ENCODE measurements around the gene BICD2.

Gene BICD2

DNA sequence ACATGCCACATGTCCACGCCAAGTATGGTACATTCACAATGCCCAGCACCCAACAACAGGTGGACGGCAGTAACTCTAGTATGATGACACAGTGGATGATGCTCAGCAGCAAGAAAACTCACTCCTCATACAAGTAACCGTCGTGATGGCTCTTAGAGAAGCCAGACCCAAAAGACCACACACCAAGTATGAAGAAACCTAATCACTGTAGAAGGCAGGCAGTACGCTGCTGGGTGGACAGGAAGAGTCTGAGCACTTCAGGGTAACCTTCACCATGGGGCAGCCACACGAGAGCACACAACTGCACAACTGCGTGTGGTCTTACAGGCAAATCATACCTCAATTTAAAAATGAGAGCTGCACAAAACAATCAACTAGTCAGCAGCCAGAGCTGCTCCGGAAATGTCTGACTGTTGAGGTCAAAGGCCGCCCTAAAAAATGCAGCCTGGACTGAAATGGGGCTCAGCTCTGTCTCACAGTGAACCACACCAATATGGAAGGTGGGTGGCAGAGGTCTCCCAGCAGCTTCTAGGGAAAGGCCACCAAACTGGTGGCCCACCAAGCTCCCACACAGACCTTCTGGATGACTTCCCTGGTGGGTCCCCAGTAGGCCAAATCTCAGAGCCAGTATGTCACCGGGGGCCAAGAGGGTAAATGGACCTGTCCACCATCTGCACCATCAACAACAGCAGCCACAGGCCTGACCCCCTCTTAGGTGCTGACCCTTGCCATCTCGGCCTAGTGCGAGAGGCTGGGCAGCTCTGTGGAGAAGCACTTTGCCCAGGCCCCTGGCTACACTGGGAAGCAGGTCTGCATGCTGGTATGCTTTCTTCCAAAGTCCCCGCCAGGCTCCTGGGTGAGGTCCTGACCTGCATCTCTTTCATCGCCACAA, 17.8 kb downstream of the BICD2 start:
- TF ChIP-seq, protein P1, sequence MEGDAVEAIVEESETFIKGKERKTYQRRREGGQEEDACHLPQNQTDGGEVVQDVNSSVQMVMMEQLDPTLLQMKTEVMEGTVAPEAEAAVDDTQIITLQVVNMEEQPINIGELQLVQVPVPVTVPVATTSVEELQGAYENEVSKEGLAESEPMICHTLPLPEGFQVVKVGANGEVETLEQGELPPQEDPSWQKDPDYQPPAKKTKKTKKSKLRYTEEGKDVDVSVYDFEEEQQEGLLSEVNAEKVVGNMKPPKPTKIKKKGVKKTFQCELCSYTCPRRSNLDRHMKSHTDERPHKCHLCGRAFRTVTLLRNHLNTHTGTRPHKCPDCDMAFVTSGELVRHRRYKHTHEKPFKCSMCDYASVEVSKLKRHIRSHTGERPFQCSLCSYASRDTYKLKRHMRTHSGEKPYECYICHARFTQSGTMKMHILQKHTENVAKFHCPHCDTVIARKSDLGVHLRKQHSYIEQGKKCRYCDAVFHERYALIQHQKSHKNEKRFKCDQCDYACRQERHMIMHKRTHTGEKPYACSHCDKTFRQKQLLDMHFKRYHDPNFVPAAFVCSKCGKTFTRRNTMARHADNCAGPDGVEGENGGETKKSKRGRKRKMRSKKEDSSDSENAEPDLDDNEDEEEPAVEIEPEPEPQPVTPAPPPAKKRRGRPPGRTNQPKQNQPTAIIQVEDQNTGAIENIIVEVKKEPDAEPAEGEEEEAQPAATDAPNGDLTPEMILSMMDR (conservative IDR thresholded peaks at IDR 0.05; ENCODE audit: low read depth, low read length): no peak
- no peak overlapping the region for H3K4me3 ChIP-seq (ENCODE audit: low read length)
- DNase-seq (ENCODE audit: low read depth): no peak

DNA sequence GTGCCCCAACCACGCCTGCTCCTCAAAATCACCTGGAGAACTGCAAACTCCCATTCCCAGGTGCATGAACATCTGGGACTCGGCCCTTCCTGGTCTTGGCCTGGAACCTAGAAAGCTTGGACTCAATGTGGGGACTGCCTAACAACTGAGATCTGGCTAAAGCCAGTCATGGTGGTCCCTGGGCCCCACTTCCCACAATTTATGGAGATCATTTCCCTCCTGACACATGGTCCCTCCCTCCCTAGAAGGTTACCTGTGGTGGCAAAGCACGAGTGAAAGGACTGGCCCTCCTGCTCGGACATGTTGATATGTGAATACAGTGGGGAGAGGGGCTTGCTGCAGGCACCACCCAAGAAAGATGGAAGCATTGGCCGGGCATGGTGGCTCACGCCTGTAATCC, 18.8 kb downstream of the BICD2 start:
- no peak for DNase-seq (ENCODE audit: low read depth)
- TF ChIP-seq, protein P1 (conservative IDR thresholded peaks at IDR 0.05; ENCODE audit: low read depth, low read length): no peak
- no peak overlapping the region for H3K4me3 ChIP-seq (ENCODE audit: low read length)

GRCh38 chr9:92745331-92745730, 19.3 kb downstream of the BICD2 start:
- TF ChIP-seq, protein P1 (conservative IDR thresholded peaks at IDR 0.05; ENCODE audit: low read depth, low read length): no peak
- H3K4me3 ChIP-seq (ENCODE audit: low read length): no peak overlapping the region
- no peak for DNase-seq (ENCODE audit: low read depth)

GRCh38 chr9:92740969-92741368, 23.7 kb downstream of the BICD2 start:
- no peak overlapping the region for H3K4me3 ChIP-seq (ENCODE audit: low read length)
- no peak for DNase-seq (ENCODE audit: low read depth)
- TF ChIP-seq, protein P1 (conservative IDR thresholded peaks at IDR 0.05; ENCODE audit: low read depth, low read length): no peak

- TF ChIP-seq, protein P1 (conservative IDR thresholded peaks at IDR 0.05; ENCODE audit: low read depth, low read length): no peak
- DNase-seq (ENCODE audit: low read depth): no peak
- no peak overlapping the region for H3K4me3 ChIP-seq (ENCODE audit: low read length)
These were observed 24.1 kb downstream of the BICD2 start for GRCh38 chr9:92740446-92740961.

DNA sequence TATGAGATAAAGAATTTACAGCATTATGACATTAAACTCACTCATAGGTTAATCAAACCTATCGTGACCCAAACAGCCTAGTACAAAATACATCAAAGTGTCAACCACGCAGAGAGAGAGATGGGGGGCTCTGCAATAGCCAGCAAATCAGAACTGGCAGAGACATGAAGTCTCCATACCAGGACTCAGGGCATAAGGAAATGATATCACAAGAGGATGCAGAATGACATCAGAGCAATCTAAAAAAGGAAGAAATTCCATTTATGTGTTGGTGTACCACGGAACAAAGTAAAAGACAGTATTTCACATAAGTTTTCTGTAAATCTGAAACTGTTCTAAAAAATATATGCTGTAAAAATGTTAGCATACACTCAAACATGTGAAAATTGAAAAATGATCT, 24.6 kb downstream of the BICD2 start:
- TF ChIP-seq, protein P1 (conservative IDR thresholded peaks at IDR 0.05; ENCODE audit: low read depth, low read length): no peak
- H3K4me3 ChIP-seq (ENCODE audit: low read length): no peak overlapping the region
- DNase-seq (ENCODE audit: low read depth): no peak
